Measurements from ENCODE around the gene SPINK2.

The SPINK2 gene, protein sequence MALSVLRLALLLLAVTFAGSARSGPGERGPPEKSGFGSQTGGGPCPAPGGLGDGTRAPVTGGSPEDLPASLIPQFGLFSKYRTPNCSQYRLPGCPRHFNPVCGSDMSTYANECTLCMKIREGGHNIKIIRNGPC

DNA sequence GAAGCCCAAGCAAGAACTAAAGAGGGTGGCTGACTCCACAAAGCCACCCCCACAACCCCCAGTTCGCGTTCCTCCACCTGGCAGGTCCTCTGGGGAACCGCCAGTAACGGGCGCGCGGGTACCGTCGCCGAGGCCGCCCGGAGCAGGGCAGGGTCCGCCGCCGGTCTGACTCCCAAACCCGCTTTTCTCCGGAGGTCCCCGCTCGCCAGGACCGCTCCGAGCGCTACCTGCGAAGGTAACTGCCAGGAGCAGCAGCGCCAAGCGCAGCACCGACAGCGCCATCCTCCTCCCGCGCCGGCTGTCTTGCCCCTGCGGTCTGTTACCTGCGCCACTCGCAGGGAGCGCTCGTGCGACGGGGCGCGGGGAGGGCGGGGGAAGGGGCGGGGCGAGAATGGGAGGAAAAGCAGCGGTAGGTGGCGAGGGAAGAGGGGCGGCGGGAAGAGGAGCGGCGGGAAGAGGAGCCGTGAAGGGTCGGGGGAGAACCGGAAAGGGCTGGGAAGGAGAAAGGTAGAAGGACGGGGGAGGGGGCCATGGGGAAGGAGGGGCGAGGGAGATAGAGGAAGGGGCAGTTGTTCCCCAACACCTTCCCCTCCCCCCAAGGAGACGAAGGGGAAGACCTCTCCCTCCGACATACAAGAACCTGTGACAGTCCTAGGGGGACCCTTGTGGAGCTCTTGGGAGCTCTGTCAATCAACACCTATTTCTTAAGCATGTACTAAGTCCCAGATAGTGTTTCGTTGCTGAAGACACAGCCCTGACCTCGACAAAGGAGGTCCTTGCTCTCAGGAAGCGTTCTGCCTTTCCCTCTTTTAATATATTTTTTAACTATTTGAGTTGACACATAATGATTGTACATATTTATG is at the start of gene SPINK2:
SPINK2 (minus strand) TSS at position 321 of the 863 bp plus-strand sequence; CDS start at position 282, 39 bp downstream.
- peak; percentile 51 for DNase-seq

DNA sequence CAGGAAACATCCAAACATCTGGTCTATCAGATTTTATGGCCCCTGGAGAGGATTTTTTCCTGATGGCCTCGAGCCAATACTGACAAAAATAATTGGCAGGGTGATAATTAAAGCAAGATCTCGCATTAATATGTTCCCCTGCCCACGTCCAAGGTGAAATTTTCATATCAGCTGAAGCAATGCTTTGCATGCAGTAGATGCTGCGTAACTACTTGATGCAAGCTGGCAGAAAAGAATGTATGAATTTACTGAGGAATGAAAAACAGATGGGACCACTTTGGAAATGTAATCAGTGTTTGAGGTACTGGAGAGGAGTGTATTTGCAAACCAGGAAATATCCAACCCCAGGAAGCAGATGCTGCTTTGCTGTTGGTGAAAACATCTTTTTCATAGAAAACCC is 49.4 kb upstream of the SPINK2 start:
- DNase-seq: peak; percentile 76

DNA sequence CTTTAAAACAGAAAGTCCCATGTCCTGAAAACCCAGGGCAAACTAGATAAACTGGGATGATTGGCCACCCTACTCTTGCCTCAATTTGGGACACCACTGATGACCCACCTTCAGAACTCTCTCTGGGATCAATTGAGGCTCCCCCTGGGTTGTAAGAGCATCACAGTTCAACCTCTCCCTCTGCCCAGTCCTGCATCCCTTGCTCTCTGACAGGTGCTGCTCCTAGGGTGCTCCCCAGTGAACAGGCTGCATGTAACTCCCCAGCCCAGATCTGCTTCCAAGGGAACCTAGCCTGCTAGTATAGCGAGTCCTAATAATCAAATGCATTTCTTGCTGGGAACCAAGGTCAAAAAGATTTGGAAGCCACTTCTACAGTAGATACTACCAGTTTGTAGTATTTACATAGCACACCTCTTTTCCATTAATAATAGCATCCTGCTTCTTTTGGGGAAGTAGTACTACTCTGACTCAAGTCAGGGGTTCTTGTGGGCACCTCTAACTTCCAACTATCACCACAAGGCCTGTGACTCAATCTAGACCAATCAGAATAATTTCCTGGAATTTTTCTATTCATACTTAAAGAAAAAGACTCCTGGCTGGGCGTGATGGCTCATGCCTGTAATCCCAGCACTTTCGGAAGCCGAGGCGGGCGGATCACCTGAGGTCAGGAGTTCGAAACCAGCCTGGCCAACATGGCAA is 42.1 kb upstream of the SPINK2 start:
- DNase-seq: no peak

DNA sequence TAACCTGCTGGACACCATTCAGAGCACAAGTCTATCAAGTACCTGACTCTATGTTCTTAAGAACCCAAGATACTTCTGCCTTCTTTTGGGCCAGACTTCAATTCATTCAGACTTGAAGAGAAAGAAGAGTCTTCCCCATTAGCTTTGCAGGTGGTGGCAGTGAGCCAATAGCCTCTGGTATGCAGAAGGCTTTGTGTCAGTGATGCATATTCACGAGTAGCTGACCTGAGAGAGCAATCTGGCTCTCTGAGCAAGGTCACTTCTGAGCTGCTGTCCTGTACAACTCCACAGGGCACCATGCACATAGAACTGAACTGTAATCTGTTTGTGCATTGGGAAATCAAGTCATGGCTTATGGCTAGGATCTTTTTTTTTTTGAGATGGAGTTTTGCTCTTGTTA is 39.9 kb upstream of the SPINK2 start:
- no peak for DNase-seq

DNA sequence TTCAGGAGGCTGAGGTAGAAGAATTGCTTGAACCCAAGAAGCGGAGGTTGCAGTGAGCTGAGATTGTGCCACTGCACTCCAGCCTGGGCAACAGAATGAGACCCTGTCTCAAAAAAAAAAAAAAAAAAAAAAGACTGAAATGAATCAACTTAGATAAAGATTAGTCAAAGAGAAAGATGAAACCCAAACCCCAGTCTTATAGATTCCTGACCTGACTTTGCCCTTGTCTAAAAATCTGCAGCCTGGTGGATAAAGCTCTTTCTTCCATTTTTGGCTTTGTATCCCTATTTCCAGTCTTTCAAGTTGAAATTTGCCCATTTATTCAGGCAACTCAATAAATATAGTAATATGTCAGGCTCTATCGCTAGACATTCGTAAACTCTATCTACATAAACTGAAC is 39.3 kb upstream of the SPINK2 start:
- DNase-seq: no peak

DNA sequence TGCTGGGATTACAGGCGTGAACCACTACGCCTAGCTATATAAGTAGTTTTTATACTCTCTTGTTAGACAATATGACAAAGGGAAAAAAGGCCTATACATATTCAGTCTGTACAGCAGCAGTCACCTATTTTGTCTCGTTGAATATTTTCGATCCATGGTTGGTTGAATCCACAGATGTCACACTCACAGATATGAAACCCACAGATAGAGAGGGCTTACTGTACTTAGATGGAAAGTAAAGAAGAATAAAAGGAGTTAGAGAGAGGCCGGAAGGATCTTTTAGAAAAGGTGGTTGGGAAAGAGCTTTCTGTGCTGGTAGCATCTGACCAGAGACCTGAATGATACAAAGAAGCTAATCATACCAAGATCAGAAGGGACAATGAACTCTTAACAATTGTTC is 38.3 kb upstream of the SPINK2 start:
- no peak for DNase-seq

DNA sequence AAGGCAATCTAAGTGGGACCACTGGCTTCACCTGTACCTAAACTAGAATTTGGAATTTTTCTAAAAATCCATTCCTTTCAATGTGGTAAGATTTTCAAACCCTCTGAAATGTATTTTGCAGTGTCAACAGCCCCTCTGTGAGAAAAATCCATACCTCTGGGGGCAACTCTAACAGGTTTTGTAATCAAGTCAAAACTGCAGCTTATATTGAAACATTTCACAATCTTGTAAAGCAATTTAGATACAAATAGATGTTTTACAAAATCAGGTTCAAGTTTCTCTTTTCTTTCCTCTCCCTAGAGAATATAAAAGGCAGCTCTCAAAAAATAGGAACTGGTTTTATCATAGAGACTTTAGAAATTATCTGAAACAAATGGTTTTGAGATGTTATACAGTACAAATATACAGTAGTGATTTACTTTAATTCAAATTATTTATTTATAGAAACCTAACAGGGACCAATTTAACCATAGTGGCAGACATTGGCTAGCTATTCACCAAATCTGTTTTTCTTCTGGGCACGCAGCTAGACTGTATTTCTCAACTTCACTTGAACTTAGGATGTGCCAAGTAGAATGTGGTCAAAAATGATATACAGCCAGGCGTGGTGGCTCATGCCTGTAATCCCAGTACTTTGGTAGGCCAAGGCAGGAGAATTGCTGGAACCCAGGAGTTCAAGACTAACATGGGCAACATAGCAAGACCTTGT is 36.3 kb upstream of the SPINK2 start:
- DNase-seq: no peak

DNA sequence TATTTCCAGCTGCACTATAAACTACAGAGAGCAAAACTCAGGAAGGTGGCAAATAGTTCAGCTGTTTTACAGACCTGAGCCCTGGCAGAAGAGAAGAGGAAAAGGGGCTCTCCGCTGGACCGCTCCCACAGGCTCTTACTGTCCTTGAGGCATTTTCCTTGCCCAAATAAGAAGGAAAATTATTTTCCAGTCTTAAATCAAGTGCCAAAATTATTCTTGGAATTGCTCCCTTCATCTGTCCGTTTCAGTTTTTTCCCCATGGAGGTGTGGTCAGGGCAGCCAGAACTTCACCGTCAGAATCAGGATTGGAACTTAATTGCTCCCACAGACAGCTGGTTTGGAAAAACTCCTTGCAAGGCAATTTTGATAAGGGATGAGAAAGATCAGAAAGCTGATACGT is 35.2 kb upstream of the SPINK2 start:
- no peak for DNase-seq

DNA sequence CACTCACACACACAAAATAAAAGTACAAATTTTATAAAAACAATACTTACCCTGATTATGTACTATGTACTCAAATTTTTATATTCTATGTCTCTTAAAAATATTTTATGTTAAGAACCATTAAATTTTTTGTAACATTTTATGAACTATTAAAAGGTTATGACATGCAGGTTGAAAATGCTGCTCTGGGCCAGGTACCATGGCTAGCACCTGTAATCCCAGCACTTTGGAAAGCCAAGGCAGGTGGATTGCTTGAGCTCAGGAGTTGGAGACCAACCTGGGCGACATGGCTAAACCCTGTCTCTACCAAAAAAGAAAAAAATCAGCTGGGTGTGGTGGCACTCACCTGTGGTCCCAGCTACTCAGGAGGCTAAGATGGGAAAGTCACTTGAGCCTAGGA is 29.4 kb upstream of the SPINK2 start:
- no peak for DNase-seq

DNA sequence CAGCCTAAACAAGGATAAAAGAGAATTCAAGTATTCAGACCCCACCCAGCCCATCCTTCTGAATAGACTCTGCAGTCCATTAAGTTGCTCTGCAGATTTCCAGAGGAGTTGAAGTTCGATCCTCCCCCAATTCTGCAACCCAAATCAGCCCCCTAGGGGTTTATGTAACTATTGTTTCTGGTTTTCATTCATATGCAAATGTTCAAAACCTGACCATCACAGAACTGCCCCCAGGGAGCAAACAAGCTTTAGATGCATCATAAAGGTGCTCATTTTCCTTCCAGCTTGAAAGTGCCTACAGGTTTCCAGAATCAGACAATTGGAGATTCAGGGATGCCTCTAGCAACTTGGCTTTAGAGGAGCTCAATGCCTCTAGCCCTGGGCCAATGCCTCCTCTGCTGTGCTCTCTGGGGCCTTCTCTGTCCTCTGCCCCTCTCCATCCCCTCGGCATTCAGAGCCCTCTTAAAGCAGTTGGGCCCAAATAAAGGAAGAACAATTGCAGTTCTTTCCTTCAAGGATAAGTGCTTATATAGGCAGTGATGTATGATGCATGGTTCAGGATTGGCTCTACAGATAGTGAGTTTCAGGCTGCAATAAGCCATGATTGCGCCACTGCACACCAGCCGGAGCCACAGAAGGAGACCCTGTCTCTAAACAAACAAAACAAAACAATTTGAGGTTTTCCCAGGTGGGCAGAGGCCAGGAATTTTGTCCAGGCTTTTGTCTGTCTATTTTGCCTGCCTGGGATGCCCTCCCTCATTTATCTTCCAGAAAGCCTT is 23.5 kb upstream of the SPINK2 start:
- no peak for DNase-seq

DNA sequence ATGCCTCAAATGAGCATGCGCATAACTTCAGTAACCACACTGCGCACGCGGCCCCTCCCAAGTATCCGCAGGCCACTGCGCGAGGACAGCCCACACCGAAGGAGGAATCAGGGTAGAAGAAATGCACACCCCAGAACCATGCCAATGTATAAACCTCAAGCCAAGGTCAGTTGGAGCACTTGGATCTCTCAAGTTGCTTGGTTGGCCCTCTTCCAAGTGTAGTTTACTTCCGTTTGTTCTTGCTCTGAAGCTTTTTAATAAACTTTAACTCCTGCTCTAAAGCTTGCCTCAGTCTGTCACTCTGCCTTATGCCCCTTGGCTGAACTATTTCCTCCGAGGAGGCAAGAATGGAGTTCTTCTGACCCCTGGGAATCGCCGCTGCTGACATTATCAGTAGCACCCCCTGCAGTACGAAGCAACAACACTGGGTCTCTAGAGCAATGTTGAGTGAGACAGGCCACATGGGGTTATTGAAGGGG is 22.0 kb upstream of the SPINK2 start:
- DNase-seq: no peak

DNA sequence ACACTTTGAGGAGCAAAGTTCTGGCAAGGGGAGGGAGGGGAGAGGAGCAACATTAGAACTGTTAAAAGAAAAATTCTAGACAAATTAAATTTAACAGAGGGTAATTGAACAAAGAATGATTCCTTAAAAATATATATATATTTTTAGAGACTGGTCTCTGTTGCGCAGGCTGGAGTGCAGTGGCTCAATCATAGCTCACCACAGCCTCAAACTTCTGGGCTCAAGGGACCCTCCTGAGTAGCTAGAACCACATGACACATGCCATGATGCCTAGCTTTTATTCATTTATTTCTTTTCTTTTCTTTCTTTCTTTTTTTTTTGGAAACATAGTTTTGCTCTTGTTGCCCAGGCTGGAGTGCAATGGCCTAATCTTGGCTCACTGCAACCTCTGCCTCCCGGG is 19.1 kb upstream of the SPINK2 start:
- DNase-seq: no peak

DNA sequence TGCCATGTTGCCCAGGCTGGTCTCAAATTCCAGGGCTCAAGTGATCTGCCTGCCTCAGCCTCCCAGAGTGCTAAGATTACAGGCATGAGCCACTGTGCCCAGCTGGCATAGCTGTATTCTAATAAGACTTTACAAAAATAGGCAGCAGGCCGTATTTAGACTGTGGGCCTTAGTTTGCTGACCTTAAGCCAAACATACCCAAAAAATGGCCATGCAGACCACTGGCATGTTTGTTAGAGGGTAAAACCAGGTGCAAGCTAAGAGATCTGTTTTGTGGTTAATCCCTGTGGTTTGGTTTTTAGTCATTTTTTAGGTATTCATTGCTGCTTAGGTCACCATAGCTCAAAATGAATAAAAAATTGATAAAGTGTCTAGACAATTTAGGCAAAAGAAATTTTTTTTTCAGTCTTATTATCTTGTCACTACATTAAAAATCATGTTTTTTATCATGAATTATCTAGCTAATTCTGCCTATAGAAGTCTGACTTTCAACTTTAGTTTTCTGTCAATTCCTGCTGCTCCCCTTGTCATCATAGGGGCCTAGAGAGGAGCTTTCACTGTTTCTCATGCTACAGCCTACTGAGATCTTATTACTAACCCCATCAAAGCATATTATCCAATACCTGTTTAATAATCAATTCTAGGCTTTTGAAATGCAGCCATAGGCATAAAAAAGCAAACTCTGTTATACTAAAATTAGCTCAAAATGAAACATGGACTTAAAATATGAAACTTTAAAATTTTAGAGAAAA is 7.5 kb upstream of the SPINK2 start:
- no peak for DNase-seq

DNA sequence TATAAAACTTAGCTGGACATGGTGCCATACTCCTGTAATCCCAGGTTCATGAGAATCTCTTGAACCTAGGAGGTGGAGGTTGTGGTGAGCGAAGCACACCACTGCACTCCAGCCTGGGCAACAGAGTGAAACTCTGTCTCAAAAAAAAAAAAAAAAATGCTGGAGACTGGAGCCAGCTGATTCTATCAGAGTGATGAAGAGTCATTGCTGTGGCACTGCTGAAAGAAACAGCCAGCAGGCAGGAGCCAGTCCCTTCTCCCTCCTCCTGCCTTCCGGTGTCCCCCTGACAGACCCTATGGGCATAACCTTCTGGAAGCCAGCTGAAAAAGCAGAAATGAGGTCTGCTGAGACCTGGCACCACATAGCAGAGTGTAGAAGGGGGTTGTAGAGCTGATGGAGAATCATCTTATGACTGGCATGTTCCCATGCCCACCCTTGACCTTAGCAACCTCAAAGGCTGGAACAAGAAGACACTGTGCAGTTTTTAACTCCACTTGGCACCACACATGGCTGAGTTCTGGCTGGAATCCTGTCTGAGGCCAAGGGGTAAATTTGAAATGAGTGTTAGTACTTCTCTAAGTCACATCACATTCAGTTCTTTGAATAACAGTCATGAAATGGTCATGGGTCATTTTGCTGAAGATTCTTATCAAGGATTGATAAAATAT is 2.6 kb upstream of the SPINK2 start:
- no peak for DNase-seq

DNA sequence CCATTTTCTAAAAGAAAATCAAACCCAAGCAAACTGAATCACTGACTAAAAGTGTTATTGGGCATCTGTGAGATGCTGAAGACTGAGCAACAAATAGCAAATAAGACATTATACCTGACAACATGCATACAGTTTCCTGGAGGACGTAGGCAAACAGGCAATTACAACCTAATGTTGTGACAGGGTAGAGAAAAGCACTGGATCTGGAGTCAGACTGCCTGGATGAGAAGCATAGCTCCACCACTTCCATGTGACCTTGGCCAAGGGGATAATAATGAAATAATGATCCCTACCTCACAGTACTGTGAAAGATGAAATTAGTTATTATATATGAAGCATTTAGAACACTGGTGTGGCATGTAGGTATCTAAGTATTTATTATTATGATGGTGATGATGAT is 2.7 kb downstream of the SPINK2 start:
- DNase-seq: no peak

DNA sequence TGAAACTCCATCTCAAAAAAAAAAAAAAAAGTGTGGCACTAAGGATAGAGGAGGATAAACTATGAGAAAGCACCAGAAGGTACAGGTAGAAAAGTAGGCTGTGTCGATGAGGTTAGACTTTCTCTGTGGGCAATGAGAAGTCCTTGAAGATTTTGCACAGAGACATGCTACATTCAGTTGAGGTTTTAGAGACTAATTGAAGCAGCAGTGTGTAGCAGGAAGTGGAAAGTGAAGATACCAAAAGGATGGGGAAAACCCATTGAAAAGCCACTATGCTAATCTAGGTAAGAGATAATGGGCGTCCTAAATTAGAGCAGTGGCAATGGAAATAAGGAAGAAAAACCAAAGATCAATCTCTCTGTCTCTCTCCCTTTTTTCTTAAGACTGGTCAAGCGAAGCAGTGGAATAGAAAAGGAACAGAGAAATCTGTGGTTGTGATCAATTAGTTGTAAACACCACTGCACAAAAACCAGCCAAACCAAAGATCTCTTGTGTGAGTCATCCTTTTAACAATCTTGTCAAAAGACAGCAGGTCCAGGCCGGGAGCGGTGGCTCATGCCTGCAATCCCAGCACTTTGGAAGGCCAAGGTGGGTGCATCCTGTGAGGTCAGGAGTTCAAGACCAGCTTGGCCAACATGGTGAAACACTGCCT is 3.5 kb downstream of the SPINK2 start:
- no peak for DNase-seq

DNA sequence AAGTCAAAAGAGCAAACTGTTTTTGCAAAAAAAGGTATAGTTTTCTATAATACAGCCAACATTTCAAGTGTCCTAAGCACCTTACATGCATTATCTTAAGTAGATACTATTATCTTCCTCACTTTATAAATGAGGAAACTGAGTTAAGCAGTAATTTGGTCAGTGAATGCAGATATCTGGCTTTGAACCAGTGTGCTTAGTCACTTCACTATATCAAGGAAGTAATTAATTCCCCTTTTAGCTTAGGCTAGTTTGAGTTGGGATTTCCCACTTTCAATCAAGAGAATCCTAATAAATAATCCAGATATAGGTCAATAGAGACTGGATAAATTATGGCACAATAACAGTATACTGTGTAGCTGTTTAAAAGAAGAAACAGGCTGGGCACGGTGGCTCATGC is 14.8 kb downstream of the SPINK2 start:
- DNase-seq: no peak

DNA sequence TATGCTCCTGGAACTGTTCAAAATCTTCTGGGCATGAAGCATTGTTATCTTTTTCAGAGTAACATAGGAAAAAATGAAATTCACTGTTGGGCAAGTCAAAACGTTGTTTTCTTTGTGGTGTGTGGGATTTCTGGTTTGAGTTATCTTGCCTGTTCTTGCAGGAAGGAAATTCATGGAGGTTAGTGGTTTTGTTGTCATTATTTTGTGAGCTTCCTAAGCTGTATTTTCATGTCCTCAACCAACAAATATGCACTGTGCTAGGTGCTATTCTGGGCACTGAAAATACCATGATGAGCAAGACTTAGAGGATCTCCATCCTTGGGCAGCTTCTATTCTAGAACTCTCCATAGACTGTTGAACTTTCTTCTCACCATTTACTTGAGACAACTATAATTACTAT is 16.9 kb downstream of the SPINK2 start:
- DNase-seq: no peak

DNA sequence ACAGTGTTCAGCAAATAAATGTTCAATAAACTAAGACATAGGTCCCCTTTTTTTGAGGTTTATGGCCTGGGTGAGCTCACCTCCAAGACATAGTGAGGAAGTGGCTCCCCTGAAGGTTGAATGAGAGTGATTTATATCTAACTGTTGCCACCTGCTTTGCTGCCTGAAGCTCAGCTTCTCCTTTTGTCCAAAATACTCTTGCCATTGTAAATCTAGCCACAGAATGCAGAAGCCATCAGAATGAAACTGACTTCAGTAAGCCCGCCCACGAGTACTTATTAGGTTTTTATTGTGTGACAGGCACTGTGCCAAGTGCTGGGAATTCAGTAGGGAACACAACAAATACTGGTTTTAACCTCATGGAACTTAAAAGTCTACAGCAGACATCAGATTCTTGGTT is 18.0 kb downstream of the SPINK2 start:
- peak; percentile 13 for DNase-seq

All from NCI-H1105 treated with DMSO at 0.1 percent for 48 hours (cell line).